HG03571 (cell line): Measurements from ENCODE around the gene EGR2.
A peak's percentile ranks its signal among the peaks of the same experiment; 100 is the strongest.

Source experiments
- ATAC-seq: cut with Tn5 transposase; IDR thresholded peaks from one replicate; pipeline ENCODE4 v1.9.1; 2021; ENCODE audit not compliant: unreplicated experiment

EGR2 gene

GRCh38 chr10:62816331-62817120, at the start of gene EGR2:
TSS of gene EGR2 (minus strand) at chr10:62816366. CDS start at chr10:62816029, 337 bp downstream.
- ATAC-seq: peak; percentile 76

GRCh38 chr10:62862447-62862846, 46.3 kb upstream of the EGR2 start:
- no peak for ATAC-seq

- no peak for ATAC-seq
Observed at GRCh38 chr10:62861507-62861906, 45.3 kb upstream of the EGR2 start.

DNA sequence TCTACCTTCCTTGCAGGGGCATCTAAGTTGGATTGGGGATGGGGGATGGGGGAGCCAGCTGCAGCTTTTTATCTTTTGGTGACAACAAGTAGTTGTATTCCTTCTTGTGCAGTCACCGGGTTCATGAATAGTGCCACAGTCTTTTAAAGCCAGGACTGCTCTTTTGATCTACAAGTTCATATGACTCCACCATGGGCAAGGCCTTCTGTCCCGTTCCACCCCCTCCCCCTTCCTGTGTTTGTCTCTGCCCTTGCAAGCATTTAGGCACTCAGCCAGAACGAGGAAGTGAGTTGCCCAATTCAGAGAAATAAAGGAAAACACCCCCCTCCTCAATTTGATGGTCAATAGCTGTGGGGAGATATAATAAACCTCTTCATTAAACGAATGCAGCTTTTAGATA, 44.8 kb upstream of the EGR2 start:
- no peak for ATAC-seq

DNA sequence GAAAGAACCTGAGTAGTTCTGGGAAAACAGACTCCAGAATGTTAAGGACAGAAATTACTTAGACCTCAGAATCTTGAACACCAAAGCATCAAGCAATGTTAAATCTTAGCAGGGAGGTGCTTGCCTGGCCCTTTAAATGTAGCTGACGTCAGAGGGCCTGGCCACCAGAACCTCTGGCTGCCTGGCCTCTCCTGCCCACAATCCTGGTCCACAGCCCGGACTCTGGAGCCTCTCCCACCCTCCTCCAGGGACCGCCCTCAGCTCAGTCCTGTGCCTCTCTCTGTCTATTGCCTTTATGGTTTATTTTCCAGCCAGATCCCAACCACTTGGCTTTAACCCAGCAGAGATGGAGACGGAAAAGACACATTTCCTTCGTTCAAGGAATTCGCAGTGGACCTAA, 42.2 kb upstream of the EGR2 start:
- no peak for ATAC-seq

DNA sequence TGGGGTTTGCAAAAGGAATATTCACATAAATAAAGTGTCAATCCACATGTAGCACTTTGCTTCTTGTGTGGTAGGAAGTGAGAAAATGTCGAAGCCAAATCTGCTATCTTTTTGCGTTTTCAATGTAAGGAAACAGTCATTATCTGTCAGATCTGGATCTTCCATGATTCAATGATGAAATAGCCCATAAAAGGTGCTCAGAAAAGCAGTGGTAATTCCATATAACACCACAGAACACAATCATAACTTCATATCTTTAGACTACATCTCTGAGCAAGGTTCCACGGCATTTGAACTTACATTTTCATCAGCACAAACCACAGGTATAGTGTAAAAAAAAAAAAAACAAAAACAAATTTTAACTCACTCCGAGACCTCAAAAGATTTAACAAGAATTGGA, 39.9 kb upstream of the EGR2 start:
- no peak for ATAC-seq

DNA sequence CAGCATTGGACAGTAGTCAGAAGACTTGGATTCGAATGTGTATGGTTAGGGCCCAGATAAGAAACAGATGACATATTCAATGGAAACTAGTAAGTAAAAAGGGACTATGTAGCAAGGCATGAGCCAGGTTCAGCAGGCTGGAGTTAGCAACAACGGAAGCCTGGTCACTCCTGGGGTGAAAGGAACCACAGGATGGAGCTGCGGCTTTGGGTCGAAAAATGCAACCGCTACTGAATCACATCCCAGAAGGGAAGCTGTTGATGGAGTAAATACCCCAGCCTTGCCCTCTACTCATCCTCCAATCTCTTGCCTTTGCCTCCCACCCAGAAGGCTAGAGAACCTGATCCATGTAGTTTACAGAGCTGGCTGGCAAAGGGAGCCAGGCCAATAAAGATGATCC, 37.5 kb upstream of the EGR2 start:
- ATAC-seq: no peak

DNA sequence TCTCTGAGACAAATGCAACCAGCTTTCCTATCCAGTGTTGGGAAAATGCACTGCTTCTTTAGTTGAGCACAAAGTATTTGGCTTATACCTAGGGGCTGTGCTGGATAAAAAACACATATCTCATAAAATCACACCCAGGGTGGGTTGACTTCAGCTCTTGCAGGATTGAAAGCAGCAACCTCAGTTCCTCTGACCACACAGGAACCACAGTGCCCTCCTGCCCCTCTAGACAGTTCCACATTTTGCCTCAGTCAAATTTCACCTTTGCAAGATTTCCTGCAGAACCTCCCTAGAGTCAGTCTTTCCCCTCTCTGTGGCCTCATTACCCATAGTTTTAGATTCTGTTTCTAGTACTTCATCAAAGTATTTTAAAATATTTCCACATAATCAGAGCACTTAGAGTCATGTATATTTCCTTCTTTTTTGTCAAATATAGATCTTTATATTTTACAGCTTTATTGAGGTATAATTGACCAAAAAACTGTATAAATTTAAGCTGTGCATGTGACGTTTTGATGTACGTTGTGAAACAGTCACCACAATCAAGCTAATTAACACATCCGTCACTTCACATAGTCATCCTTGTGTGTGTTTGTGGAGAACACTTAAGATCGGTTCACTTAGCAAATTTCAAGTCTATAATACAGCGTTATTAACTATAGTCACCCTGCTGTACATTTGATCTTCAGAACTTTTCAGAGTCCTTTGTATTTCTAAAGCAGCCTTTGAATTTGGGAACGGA, 37.0 kb upstream of the EGR2 start:
- ATAC-seq: peak; percentile 67

GRCh38 chr10:62851442-62851841, 35.3 kb upstream of the EGR2 start:
- ATAC-seq: no peak

DNA sequence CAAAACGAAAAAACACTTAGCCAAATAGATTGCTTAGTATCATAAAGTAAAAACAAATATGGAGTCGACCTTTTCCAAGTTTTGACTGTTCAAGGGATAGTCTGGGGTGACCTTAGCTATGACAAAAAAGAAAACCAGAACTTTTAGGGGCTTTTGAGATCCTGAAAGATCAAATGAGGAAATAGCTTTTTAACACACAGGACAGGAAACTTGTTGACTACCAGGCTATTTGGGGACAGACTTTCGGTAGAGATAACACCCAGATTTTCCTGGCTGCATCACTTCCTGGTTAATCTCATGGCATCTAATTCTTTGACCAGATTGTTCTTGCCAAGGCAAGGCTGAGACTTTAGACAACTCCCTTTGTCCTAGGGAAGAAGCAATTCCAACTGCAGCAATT, 34.5 kb upstream of the EGR2 start:
- no peak for ATAC-seq

DNA sequence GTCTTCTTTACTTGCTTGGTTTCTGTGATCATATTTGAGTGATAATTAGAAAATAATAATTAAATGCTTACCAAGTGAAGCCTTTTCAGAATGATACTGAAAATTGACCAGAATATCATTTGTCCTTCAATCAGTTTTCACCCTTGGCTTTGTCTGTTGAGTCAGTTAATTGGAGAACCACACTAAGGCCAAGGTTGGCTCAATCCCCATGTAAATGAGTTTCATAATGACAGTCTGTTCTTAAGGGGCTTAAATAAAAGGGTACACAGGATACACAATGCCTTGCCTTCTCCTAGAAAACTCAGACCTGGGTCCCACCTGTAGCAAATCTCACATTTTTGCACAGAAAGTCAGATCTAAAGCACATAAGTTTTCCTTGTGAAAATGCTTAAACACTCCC, 31.3 kb upstream of the EGR2 start:
- no peak for ATAC-seq

- ATAC-seq: no peak
Observed at GRCh38 chr10:62844280-62845011, 28.3 kb upstream of the EGR2 start.

DNA sequence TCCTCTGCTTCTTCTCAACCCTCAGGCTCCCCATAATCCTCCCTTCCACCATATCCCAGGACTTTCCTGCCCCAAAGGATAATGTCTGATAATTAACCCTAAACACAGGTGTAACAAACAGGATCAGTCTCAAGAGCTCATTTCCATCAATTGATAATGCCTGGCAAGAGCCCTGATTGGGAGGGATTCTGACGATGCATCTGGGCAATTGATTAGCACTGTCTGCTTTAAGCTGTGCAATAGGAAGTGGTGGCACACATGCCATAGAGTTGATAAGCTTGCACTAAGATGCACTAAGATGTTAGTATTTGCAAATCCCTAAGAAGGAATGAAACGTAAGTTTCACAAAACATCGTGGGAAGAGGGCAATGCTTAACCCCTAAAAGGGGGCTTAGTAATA, 27.4 kb upstream of the EGR2 start:
- ATAC-seq: no peak

- ATAC-seq: no peak
Observed at GRCh38 chr10:62842983-62843382, 26.8 kb upstream of the EGR2 start.

- no peak for ATAC-seq
Observed at GRCh38 chr10:62839590-62839989, 23.4 kb upstream of the EGR2 start.

- no peak for ATAC-seq
Observed at GRCh38 chr10:62831346-62831745, 15.2 kb upstream of the EGR2 start.

- ATAC-seq: no peak
Observed at GRCh38 chr10:62830679-62831078, 14.5 kb upstream of the EGR2 start.

DNA sequence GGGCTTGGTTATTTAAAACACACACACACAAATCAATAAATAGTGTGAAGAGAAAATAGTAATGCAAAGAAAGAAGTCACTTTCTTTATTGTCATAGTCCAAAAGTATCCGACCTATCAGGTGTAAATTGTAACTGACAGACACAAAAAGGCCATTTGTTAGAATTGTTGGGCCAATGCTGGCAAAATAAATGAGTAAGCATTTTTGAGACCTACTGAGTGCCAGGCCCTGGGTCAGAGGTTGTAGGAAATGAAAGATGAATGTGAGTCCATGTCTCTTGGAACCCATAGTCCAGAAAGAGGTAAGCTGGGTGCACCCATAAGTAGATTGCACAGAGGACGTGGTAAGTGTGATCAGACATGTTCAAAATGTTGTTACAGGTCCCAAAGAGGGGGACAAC, 13.5 kb upstream of the EGR2 start:
- no peak for ATAC-seq

- no peak for ATAC-seq
Observed at GRCh38 chr10:62826273-62826672, 10.1 kb upstream of the EGR2 start.

DNA sequence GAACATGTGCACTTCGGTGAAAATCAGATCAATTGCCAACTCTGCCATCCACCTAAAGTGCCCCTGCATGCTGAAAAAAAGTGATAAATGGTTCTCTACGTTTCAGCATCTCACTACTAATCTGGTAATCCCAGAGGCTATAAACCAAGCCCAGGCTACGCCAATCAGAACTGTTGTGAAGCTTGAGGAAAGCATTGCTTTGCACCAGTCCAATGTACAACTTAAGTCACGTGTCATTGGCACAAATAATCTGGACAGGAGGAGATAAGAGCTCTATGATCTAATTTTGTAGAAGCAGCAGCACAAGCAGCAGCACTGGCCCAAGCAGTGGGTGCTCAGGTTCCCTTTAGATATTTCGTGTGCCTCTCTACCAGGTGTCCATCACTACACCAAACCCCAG, 4.4 kb upstream of the EGR2 start:
- ATAC-seq: no peak

DNA sequence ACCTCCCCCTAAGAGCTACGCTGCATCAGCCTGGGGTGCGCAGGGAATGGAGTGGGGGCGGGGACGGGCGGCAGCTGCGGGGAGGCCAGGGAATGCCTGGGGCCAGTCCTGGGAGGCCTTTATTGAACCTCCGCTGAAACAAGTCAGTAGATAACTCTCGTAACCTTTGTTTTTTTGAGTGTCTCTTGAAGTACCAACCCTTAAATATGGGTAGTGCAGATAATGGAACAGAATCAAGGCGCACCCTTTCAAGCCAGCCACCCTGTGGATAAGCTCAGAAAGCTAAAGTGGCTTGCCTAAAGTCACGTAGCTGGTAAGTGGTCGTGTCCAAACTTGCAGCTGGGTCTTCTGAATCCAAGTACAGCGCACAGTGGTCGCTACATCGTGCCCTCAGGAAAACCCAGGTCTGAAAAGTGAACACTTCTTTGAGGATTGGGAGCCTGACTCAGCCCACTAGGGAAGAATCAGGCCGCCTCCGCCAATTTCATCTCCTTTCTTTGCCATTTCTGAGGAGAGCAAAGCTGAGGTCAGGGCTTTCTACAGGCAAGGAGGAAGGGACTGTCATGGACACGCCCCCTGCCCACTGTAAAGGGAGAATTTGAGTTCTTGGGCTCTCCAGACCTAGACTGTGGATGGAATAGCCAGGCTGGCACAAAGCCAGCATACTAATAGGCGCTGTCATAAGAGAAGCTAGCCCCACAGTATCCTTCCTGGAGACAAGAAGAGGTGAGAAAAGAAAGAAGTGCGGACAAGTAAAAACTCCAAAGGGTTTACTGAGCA, 3.2 kb upstream of the EGR2 start:
- ATAC-seq: no peak
